Ectodermal cell (in vitro differentiated cells): ENCODE results near the gene TPST2. TPM values are rescaled to one million over a fixed set of nuclear protein-coding genes. Genes with fewer than 3 reads are reported as not detected.

Source experiments
- H3K27ac ChIP-seq: 2 replicates; pipeline ENCODE4 v1.7.0; 2013; ENCODE audit warnings: mild to moderate bottlenecking, low read depth, low read length; ENCODE audit not compliant: insufficient read depth, poor library complexity, severe bottlenecking
- H3K27me3 ChIP-seq: 2 replicates; pipeline ENCODE4 v1.7.0; 2013; ENCODE audit warnings: mild to moderate bottlenecking, low read length; ENCODE audit not compliant: insufficient read depth, control insufficient read depth, poor library complexity, severe bottlenecking
- H3K36me3 ChIP-seq: one replicate; pipeline ENCODE4 v1.7.0; 2013; ENCODE audit warnings: low read length; ENCODE audit not compliant: control insufficient read depth, insufficient read depth
- H3K4me1 ChIP-seq: one replicate; pipeline ENCODE4 v1.7.0; 2013; ENCODE audit warnings: low read length; ENCODE audit not compliant: control insufficient read depth, insufficient read depth
- H3K4me3 ChIP-seq: 2 replicates; pipeline ENCODE4 v1.7.0; 2013; ENCODE audit warnings: low read depth, low read length, control low read depth; ENCODE audit not compliant: insufficient read depth
- H3K9me3 ChIP-seq: 2 replicates; pipeline ENCODE4 v1.7.0; 2013; ENCODE audit warnings: mild to moderate bottlenecking, low read length, moderate library complexity; ENCODE audit not compliant: control insufficient read depth
- WGBS, 2 experiments: methylation state at CpG; one replicate each; pipeline ENCODE4 v1.1.7; 2013; ENCODE audit warnings: missing lambda C conversion rate in 2 of 2; 5-methylcytosine and 5-hydroxymethylcytosine counted together
- polyA plus RNA-seq, 4 experiments: library from polyadenylated mRNA; stranded (reverse); fragments of 50-300 nt; gene quantifications; one replicate each; pipeline ENCODE4 v1.2.3, GENCODE V29; 2013

The TPST2 gene
- polyA plus RNA-seq (2013, experiment 1 of 4), result 24.9 TPM
- 26.3 TPM for polyA plus RNA-seq (2013, experiment 2 of 4)
- polyA plus RNA-seq (2013, experiment 3 of 4), result 20.8 TPM
- 21.2 TPM for polyA plus RNA-seq (2013, experiment 4 of 4)

GRCh38 chr22:26589845-26590736, at the start of gene TPST2:
Gene TPST2, minus strand, starts transcription at chr22:26590132. Its CDS starts 48,502 bp downstream, at chr22:26541630.
- H3K27me3 ChIP-seq, result peaks cover 7% of the 10 kb centered on the region
- 7 to 8% methylated on average over 72 of the region's 72 CpGs for WGBS, 2 experiments
- H3K27ac ChIP-seq, result no peak within 1 kb of the TSS
- H3K4me3 ChIP-seq, result peak within 1 kb of the TSS; percentile 53
- no peaks in the 10 kb centered on the region for H3K36me3 ChIP-seq
- H3K9me3 ChIP-seq, result no peaks in the 10 kb centered on the region
- no peaks in the 10 kb centered on the region for H3K4me1 ChIP-seq

GRCh38 chr22:26636296-26636695, 46.4 kb upstream of the TPST2 start:
- Histone ChIP-seq H3K27me3 (no peaks in the 10 kb centered on the region), H3K4me3 (no peak overlapping the region), H3K4me1 (peaks cover 4% of the 10 kb centered on the region), H3K9me3 (no peaks in the 10 kb centered on the region), H3K27ac (no peak overlapping the region), H3K36me3 (no peaks in the 10 kb centered on the region)
- WGBS, 2 experiments, result 96 to 98% methylated on average over 1 of the region's 1 CpG

- no peaks in the 10 kb centered on the region for H3K27me3 ChIP-seq
- H3K4me3 ChIP-seq, result no peak overlapping the region
- WGBS, 2 experiments, result 94% methylated on average over 2 of the region's 2 CpGs
- H3K27ac ChIP-seq, result no peak overlapping the region
- no peaks in the 10 kb centered on the region for H3K9me3 ChIP-seq
- H3K36me3 ChIP-seq, result no peaks in the 10 kb centered on the region
- peaks cover 4% of the 10 kb centered on the region for H3K4me1 ChIP-seq
Measured at GRCh38 chr22:26635117-26635516, 45.2 kb upstream of the TPST2 start.

GRCh38 chr22:26634189-26634588, 44.3 kb upstream of the TPST2 start:
- Histone ChIP-seq H3K27me3 (no peaks in the 10 kb centered on the region), H3K4me1 (peaks cover 4% of the 10 kb centered on the region), H3K9me3 (no peaks in the 10 kb centered on the region), H3K36me3 (no peaks in the 10 kb centered on the region), H3K27ac (no peak overlapping the region), H3K4me3 (no peak overlapping the region)
- WGBS, 2 experiments, result 96 to 99% methylated on average over 2 to 3 of the region's 3 CpGs

- Histone ChIP-seq H3K9me3 (no peaks in the 10 kb centered on the region), H3K4me3 (no peak overlapping the region), H3K36me3 (no peaks in the 10 kb centered on the region), H3K27me3 (no peaks in the 10 kb centered on the region), H3K4me1 (no peaks in the 10 kb centered on the region), H3K27ac (no peak overlapping the region)
- WGBS, 2 experiments, result 78 to 85% methylated on average over 6 to 8 of the region's 8 CpGs
Measured at GRCh38 chr22:26632422-26633155, 42.7 kb upstream of the TPST2 start.

GRCh38 chr22:26631282-26631681, 41.4 kb upstream of the TPST2 start:
- no peak overlapping the region for H3K27ac ChIP-seq
- H3K4me1 ChIP-seq, result no peaks in the 10 kb centered on the region
- no peaks in the 10 kb centered on the region for H3K27me3 ChIP-seq
- 94 to 96% methylated on average over 4 of the region's 4 CpGs for WGBS, 2 experiments
- no peaks in the 10 kb centered on the region for H3K36me3 ChIP-seq
- no peak overlapping the region for H3K4me3 ChIP-seq
- H3K9me3 ChIP-seq, result no peaks in the 10 kb centered on the region

GRCh38 chr22:26629988-26630761, 40.2 kb upstream of the TPST2 start:
- 93 to 96% methylated on average over 17 to 18 of the region's 18 CpGs for WGBS, 2 experiments
- no peak overlapping the region for H3K27ac ChIP-seq
- no peaks in the 10 kb centered on the region for H3K4me1 ChIP-seq
- H3K27me3 ChIP-seq, result no peaks in the 10 kb centered on the region
- H3K9me3 ChIP-seq, result no peaks in the 10 kb centered on the region
- H3K4me3 ChIP-seq, result no peak overlapping the region
- no peaks in the 10 kb centered on the region for H3K36me3 ChIP-seq

- Histone ChIP-seq H3K4me3 (no peak overlapping the region), H3K27ac (no peak overlapping the region), H3K9me3 (no peaks in the 10 kb centered on the region), H3K4me1 (peaks cover 4% of the 10 kb centered on the region), H3K27me3 (no peaks in the 10 kb centered on the region), H3K36me3 (no peaks in the 10 kb centered on the region)
- 93% methylated on average over 12 of the region's 12 CpGs for WGBS, 2 experiments
Measured at GRCh38 chr22:26624803-26625202, 34.9 kb upstream of the TPST2 start.

- Histone ChIP-seq H3K9me3 (no peaks in the 10 kb centered on the region), H3K27ac (no peak overlapping the region), H3K4me3 (no peak overlapping the region), H3K4me1 (peaks cover 4% of the 10 kb centered on the region), H3K27me3 (no peaks in the 10 kb centered on the region), H3K36me3 (no peaks in the 10 kb centered on the region)
- 93 to 100% methylated on average over 1 of the region's 1 CpG for whole genome bisulfite sequencing, 2 experiments
Measured at GRCh38 chr22:26623984-26624383, 34.1 kb upstream of the TPST2 start.
